OCI-LY1 (cell line): ENCODE results near the gene CFAP73.
A peak's percentile ranks its signal among the peaks of the same experiment; 100 is the strongest.

Experiments used
- H2AFZ ChIP-seq: fragments of 200-600 bp; sonication (generic), shearing (Covaris generic); 2 replicates; pipeline ENCODE4 v1.6.0; 2014; ENCODE audit warnings: antibody characterized with exemption, mild to moderate bottlenecking, low read length
- H3F3A ChIP-seq: fragments of 200-600 bp; sonication (generic), shearing (Covaris generic); 2 replicates; pipeline ENCODE4 v1.6.0; 2014; ENCODE audit warnings: mild to moderate bottlenecking, antibody characterized with exemption, low read length, moderate library complexity; ENCODE audit not compliant: insufficient read depth
- H3K27ac ChIP-seq: fragments of 200-600 bp; sonication (generic); 2 replicates; pipeline ENCODE4 v1.5.1; 2014; ENCODE audit warnings: low read length, mixed run types, mild to moderate bottlenecking, low read depth; ENCODE audit not compliant: poor library complexity, severe bottlenecking
- H3K27me3 ChIP-seq: fragments of 200-600 bp; sonication (generic); 2 replicates; pipeline ENCODE4 v1.6.0; 2014; ENCODE audit warnings: antibody characterized with exemption, mild to moderate bottlenecking, low read length, moderate library complexity; ENCODE audit not compliant: insufficient read depth
- H3K36me3 ChIP-seq: fragments of 200-600 bp; sonication (generic); 2 replicates; pipeline ENCODE4 v1.6.1; 2014; ENCODE audit warnings: mild to moderate bottlenecking, antibody characterized with exemption, low read length, moderate library complexity, mixed read lengths; ENCODE audit not compliant: insufficient read depth
- H3K4me1 ChIP-seq: fragments of 200-600 bp; sonication (generic); 2 replicates; pipeline ENCODE4 v1.5.1; 2014; ENCODE audit warnings: mild to moderate bottlenecking, low read length, moderate library complexity; ENCODE audit not compliant: insufficient read depth, severe bottlenecking
- H3K4me2 ChIP-seq: fragments of 200-600 bp; sonication (generic), shearing (Covaris generic); 2 replicates; pipeline ENCODE4 v1.6.1; 2014; ENCODE audit warnings: low read length
- H3K4me3 ChIP-seq: fragments of 200-600 bp; sonication (generic); 2 replicates; pipeline ENCODE4 v1.5.1; 2014; ENCODE audit warnings: low read length, low read depth, mild to moderate bottlenecking, mixed read lengths; ENCODE audit not compliant: poor library complexity, severe bottlenecking
- H3K79me2 ChIP-seq: fragments of 200-600 bp; shearing (Covaris generic); 2 replicates; pipeline ENCODE4 v1.6.1; 2016; ENCODE audit warnings: mixed run types, low read length, mixed read lengths; ENCODE audit not compliant: insufficient read depth
- H3K9ac ChIP-seq: fragments of 200-600 bp; sonication (generic), shearing (Covaris generic); 2 replicates; pipeline ENCODE4 v1.6.1; 2014; ENCODE audit warnings: mild to moderate bottlenecking, low read length, mixed read lengths
- H3K9me2 ChIP-seq: fragments of 200-600 bp; sonication (generic), shearing (Covaris generic); 2 replicates; pipeline ENCODE4 v1.6.1; 2014; ENCODE audit warnings: low read depth, mild to moderate bottlenecking, low read length, mixed read lengths
- H3K9me3 ChIP-seq: fragments of 200-600 bp; shearing (Covaris generic); 2 replicates; pipeline ENCODE4 v1.6.1; 2014; ENCODE audit warnings: low read length, mixed read lengths
- H4K20me1 ChIP-seq: fragments of 200-600 bp; sonication (generic), shearing (Covaris generic); 2 replicates; pipeline ENCODE4 v1.6.0; 2016; ENCODE audit warnings: mild to moderate bottlenecking, low read length; ENCODE audit not compliant: insufficient read depth
- EZH2 ChIP-seq: fragments of 200-600 bp; sonication (generic), shearing (Covaris generic); IDR thresholded peaks from 2 replicates; pipeline ENCODE4 v1.8.0; 2017; ENCODE audit warnings: borderline replicate concordance, mixed run types, mild to moderate bottlenecking, antibody characterized with exemption, low read length, moderate library complexity, mixed read lengths
- TF ChIP-seq, protein P1 (sequence below): fragments of 200-600 bp; sonication (generic), shearing (Covaris generic); IDR thresholded peaks from 2 replicates; pipeline ENCODE4 v1.5.1; 2017; ENCODE audit warnings: mild to moderate bottlenecking, antibody characterized with exemption, low read length, moderate library complexity, mixed read lengths

CFAP73 gene

GRCh38 chr12:113207613-113208040, 58.1 kb downstream of the CFAP73 start:
- Histone ChIP-seq H2AFZ (no peak overlapping the region), H4K20me1 (no peaks in the 10 kb centered on the region), H3F3A (0 out of 2 replicates have a peak, but pooled peaks cover 9% of the 10 kb centered on the region), H3K9me2 (no peaks in the 10 kb centered on the region), H3K4me1 (peaks cover 82% of the 10 kb centered on the region), H3K79me2 (0 out of 2 replicates have a peak, but pooled peaks cover 2% of the 10 kb centered on the region), H3K4me2 (peak overlapping the region; percentile 66), H3K27ac (peak overlapping the region; percentile 99), H3K27me3 (no peaks in the 10 kb centered on the region), H3K9me3 (no peaks in the 10 kb centered on the region), H3K9ac (peak overlapping the region; percentile 83), H3K36me3 (peaks cover 39% of the 10 kb centered on the region), H3K4me3 (peak overlapping the region; percentile 46)
- TF ChIP-seq, protein P1, sequence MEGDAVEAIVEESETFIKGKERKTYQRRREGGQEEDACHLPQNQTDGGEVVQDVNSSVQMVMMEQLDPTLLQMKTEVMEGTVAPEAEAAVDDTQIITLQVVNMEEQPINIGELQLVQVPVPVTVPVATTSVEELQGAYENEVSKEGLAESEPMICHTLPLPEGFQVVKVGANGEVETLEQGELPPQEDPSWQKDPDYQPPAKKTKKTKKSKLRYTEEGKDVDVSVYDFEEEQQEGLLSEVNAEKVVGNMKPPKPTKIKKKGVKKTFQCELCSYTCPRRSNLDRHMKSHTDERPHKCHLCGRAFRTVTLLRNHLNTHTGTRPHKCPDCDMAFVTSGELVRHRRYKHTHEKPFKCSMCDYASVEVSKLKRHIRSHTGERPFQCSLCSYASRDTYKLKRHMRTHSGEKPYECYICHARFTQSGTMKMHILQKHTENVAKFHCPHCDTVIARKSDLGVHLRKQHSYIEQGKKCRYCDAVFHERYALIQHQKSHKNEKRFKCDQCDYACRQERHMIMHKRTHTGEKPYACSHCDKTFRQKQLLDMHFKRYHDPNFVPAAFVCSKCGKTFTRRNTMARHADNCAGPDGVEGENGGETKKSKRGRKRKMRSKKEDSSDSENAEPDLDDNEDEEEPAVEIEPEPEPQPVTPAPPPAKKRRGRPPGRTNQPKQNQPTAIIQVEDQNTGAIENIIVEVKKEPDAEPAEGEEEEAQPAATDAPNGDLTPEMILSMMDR = no peak
- no peak for TF ChIP-seq EZH2

DNA sequence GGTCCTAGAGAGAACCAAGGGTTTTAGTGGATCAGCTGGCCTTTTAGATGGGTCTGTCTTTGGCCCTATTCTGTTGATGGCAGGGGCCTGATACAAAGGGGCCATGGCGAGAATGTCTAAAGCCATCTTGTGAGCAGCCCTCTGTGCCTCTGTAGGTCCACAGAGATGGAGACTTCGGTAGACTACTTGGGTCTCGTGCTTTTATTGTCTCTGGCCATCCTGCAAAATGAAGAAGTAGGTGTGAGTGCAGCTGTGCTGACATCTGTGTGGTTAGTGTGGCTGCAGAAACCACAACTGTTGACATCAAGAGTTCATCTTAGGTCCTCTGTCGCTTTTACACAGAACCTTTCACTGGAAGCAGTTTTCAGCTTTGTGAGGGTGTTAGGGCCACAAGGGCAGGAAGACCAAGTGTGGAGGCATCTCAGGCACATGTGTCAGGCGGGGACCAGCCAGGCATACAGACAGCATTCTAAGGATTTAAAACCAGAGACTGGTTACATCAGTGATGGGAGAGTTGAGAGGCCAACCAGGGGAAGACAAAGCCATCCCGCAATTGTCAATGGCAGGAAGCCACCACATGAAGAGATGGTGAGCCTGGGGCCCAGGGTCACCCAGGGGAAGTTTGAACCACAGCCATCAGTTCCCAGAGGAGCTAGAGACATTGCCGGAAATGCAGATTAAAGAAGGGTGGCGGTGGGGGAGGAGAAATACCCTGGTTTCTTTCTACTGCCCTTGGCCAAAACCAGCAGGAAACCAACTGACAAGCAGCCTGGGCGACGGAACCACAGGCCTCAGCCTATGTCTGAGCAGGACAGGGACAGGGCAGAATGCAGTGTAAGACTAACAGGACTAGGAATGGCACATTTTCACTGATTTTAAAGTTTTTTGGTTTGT, 58.8 kb downstream of the CFAP73 start:
- peaks cover 38% of the 10 kb centered on the region for H3K36me3 ChIP-seq
- 0 out of 2 replicates have a peak, but pooled peaks cover 2% of the 10 kb centered on the region for H3K79me2 ChIP-seq
- no peaks in the 10 kb centered on the region for H4K20me1 ChIP-seq
- TF ChIP-seq, protein P1 = no peak
- TF ChIP-seq EZH2 = no peak
- no peaks in the 10 kb centered on the region for H3K27me3 ChIP-seq
- H3F3A ChIP-seq = 0 out of 2 replicates have a peak, but pooled peaks cover 9% of the 10 kb centered on the region
- peak overlapping the region; percentile 46 for H3K4me3 ChIP-seq
- H3K9me3 ChIP-seq = no peaks in the 10 kb centered on the region
- peaks cover 82% of the 10 kb centered on the region for H3K4me1 ChIP-seq
- H3K9ac ChIP-seq = peak overlapping the region; percentile 83
- H3K4me2 ChIP-seq = peak overlapping the region; percentile 66
- H2AFZ ChIP-seq = no peak overlapping the region
- H3K9me2 ChIP-seq = no peaks in the 10 kb centered on the region
- peak overlapping the region; percentile 99 for H3K27ac ChIP-seq
